KOPT-K1 (cell line): Measurements from ENCODE around the gene RARRES1.

Experiments
- H3K27ac ChIP-seq: fragments of 200-600 bp; sonication (generic); 2 replicates; pipeline ENCODE4 v1.5.1; 2016; ENCODE audit warnings: antibody characterized with exemption, mild to moderate bottlenecking, low read depth, low read length; ENCODE audit not compliant: poor library complexity, severe bottlenecking
- H3K36me3 ChIP-seq: fragments of 200-600 bp; sonication (generic); 2 replicates; pipeline ENCODE4 v1.5.1; 2017; ENCODE audit warnings: antibody characterized with exemption, mild to moderate bottlenecking, low read length, moderate library complexity; ENCODE audit not compliant: insufficient read depth
- H3K9me3 ChIP-seq: fragments of 200-600 bp; sonication (generic); 2 replicates; pipeline ENCODE4 v1.5.1; 2017; ENCODE audit warnings: antibody characterized with exemption, low read length, mild to moderate bottlenecking; ENCODE audit not compliant: insufficient read depth, poor library complexity, severe bottlenecking

Gene RARRES1

DNA sequence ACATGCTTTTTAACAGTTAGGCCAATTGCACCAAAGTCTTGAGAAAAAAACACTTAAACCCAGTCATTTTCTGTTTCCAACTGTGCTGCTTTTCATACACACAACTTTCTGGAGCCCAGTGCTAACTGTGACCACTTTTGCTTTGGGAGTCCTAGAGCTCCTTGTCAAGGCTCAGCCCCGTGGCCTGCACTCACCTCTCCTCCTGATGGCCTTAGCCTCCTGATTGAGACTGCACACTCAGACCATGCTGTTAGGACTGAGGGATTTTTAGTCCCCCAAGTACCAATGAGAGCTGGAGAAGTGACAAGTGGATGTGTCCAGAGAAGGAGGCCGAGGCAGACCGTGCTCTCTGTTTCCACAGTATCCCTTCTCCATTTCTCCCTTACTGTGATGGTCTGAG is 15.2 kb upstream of the RARRES1 start:
- 0 out of 2 replicates have a peak, but pooled peaks cover 6% of the 10 kb centered on the region for H3K36me3 ChIP-seq
- H3K27ac ChIP-seq, result no peak overlapping the region
- H3K9me3 ChIP-seq, result no peaks in the 10 kb centered on the region

DNA sequence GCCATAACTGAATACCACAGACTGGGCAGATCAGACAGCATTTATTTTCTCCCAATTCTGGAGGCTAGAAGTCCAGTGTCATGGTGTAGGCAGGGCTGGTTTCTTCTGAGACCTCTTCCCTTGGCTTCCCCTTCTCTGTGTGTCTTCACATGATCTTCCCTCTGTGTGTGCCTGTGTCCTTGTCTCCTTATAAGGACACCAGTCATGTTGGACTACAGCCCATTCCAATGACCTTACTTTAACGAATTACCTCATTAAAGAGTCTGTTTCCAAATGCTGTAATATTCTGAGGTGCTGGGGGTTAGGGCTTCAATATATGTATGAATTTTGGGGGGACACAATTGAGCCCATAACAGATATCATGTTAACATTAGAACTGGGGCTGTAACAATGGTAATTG is 13.3 kb upstream of the RARRES1 start:
- H3K9me3 ChIP-seq, result no peaks in the 10 kb centered on the region
- H3K27ac ChIP-seq, result no peak overlapping the region
- H3K36me3 ChIP-seq, result 0 out of 2 replicates have a peak, but pooled peaks cover 6% of the 10 kb centered on the region

DNA sequence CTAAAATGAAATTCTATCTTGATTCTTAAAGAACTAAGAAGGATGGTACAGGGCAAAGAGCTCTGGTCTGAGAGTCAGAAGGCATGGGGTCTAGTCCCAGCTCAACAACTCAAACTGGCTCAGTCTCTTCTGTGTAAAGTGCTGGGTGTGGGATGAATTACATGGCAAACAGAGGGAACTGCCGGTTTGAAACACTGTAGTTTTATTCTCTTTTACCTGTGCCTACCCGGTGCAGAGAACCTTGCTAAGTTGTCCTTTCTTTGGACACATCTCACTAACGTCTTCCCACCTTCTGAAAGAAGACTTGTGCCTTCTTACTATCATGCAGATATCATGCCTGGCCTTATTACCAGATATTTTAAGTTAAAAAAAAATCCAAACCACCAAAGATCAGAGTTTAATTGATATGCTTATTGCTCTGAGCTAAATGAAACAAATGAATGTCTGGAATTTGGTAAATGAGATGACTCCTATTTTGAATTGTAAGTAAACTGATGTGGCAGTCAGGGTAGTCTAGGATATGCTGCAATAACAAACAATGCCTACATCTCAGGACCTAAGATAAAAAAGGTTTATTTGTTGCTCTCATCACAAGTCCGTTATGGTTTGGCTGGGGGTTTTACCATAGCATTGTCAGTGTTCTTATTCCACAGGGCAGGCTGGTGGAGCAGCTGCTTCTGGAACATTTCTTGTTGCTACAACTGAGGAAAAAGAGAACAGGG is 12.5 kb upstream of the RARRES1 start:
- Histone ChIP-seq H3K27ac (no peak overlapping the region), H3K9me3 (no peaks in the 10 kb centered on the region), H3K36me3 (0 out of 2 replicates have a peak, but pooled peaks cover 6% of the 10 kb centered on the region)

DNA sequence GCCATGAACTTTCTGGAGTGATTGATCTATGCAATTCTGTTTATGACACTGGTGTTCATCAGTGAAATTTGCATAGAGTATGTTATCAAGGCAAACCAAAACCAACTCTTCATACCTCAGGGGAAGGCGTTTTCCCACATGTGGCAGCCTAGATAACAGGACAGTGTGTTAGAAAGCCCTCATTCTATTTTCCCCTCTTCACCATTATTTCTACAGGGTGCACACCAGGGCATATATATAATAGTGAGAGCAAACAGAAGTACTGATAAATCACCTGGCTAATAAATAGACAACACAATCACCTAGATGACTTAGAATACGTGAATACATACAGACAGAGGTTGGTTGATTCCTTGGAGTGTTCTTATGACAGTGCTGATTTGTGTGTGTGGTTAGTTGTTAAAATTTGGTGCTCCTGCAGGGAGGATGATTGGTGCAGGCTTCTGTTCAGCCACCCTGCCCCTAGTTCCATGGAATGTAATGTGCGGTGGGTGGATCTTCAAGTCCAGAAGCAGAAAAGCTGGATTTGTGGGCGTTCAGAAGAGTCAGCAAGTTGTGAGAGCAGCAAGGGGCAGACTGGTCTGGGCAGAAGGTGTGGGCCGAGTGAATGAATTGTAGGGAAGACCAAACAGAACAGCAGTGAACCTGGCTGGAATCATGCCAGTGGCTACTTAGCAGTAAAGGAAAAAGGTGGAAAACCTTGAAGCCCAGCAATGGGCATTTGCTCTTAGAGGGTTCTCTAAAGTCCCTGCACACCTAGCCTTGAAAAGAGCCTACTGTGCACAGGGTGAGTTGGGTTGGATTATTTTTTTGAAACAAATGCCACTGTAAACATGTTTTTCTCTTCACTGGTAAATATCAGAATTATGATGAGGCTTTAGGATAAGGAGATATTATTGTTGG is 11.7 kb upstream of the RARRES1 start:
- Histone ChIP-seq H3K27ac (no peak overlapping the region), H3K9me3 (no peaks in the 10 kb centered on the region), H3K36me3 (0 out of 2 replicates have a peak, but pooled peaks cover 6% of the 10 kb centered on the region)

DNA sequence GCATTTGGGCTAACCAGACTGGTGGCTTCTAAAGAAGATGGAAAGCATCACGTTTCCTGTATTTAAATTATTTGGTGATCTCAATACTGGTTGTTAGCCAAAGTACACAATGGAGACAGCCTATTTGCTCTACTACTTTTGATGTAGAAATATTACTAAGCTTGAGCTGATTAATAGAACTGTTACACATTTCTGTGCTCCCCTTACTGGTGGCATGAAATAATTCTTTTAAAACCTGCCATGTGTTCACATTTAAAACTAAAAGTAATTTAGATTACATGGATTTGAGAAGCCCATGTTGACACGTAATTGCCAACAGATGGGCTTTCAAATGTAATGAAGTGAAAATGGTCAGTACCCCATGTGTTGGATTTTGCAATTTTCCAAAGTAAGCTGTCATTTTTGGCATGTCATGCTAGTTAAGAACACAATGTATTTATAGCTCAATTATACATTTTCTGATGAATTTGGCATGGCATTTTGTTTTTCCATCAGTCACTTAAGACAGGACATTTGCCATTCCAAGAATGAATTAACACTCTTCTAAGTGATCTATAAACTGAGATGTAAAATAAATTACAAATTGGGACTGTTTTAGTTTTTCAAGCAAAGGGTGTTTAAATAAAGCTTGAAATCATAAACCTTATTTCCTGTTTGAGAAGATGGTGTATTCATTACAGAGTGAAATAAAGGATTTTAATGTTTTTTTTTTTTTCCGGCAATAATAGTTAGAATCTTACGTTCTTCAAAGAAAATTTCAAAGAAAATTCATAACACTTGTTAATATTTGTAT is 10.8 kb upstream of the RARRES1 start:
- H3K27ac ChIP-seq, result no peak overlapping the region

DNA sequence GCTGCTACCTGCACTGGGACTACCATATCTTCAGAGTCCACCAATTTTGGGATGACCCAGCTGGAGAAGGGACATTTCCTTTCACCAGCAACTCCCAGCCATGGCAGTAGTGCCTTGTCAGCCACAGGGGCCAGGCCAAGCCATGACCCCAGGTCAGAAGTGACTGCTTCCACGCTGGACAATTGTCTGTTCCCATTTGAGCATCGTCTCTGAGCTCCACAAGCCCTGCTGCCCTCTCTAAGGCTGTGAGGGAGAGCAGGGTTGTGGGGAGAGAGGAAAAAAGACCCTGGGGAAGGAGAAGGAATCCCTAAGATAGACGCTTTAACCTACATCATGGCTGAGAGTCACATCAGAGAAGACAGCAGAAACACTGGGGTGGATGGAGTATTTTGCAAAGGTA is 7.4 kb upstream of the RARRES1 start:
- H3K27ac ChIP-seq, result no peak overlapping the region
- peaks cover 6% of the 10 kb centered on the region for H3K9me3 ChIP-seq
- no peaks in the 10 kb centered on the region for H3K36me3 ChIP-seq

More for the DNA sequence above, 10.8 kb upstream of the RARRES1 start:
- Histone ChIP-seq H3K9me3 (no peaks in the 10 kb centered on the region), H3K36me3 (0 out of 2 replicates have a peak, but pooled peaks cover 6% of the 10 kb centered on the region)

DNA sequence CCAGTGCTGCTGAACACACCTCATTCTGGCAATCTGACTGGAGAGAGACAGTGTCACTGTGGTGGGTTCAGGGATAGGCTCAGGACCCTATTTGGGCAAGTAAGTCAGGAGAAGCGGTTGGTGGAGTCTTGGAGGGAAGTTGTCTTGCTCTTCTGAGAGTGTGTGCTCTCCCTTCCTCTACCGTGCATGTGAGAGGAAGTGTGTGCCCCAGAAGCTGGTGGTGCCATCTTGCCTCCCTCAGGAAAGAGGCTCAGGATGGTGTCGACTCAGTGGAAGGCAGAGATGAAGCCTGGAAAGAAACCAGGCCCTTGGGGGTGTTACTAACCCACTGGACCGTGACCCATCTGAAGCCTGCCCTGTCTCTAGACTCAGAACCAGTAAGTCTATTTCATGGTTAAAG is 6.8 kb upstream of the RARRES1 start:
- Histone ChIP-seq H3K9me3 (peaks cover 6% of the 10 kb centered on the region), H3K27ac (no peak overlapping the region), H3K36me3 (no peaks in the 10 kb centered on the region)

DNA sequence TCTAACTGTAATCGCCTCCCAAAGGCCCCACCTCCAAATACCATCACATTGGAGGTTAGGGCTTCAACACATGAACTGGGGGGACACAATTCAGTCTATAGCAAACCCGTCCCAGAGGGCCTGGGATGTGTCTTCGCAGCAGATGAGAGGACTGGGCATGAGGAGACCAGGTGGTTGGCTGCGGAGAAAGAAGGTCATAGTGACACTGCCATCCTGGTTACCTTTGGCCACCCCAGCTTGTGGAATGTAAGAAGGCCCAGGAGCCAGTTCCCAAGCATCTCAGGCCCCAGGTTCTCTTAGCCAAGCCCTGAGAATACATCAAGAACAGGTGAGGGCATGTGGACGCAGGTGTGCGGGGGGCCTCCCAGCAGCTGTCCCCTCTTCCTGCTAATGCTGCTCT is 6.4 kb upstream of the RARRES1 start:
- Histone ChIP-seq H3K27ac (no peak overlapping the region), H3K36me3 (no peaks in the 10 kb centered on the region), H3K9me3 (peaks cover 6% of the 10 kb centered on the region)

DNA sequence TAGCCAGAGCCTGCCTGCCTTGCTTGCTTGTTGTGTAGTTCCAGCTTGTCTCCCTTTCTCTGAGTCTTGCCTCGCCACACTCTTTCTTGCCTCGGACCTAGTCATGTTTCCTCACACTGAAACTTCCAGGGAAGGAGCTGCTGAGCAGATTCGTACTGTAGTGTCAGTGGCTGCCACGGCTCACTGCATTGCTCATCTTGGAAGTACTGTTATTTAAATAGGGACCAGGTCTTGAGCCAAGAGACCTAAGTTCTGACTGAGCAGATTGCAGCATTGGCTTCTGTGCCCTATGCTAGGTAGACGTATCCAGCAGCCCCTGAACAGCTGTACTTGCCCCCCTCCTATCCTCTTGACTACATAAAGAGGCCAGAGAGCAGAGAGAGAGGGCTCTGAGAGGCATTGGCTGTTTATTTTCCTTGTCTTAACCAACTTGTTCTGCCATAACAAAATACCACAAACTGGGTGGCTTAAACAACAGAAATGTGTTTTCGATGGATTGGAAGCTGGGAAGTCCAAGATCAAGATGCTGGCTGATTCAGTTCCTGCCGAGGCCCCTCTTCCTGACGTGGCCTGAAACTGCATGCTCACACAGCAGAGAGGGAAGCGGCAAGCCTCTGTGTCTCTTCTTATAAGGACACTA is 5.8 kb upstream of the RARRES1 start:
- H3K9me3 ChIP-seq, result peaks cover 6% of the 10 kb centered on the region
- H3K36me3 ChIP-seq, result no peaks in the 10 kb centered on the region
- H3K27ac ChIP-seq, result no peak overlapping the region

DNA sequence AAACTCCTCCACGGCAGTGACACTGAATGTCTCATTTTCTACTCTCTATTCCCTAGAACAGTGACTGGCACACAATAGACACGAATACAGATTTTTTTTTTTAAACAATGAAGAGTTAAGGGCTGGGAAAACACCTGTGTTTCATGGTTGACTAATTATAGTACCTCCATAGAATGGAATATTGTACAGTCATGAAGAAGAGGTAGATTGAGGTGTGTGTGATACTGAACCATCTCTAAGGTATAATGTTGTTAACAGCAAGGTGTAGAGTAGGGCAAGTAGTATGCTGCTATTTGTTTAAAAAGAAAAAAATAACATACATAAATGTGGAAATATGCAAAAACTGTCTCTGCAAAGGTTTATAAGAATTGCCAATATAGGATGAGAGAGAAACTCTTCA is 5.2 kb upstream of the RARRES1 start:
- Histone ChIP-seq H3K27ac (no peak overlapping the region), H3K9me3 (peaks cover 6% of the 10 kb centered on the region), H3K36me3 (no peaks in the 10 kb centered on the region)

DNA sequence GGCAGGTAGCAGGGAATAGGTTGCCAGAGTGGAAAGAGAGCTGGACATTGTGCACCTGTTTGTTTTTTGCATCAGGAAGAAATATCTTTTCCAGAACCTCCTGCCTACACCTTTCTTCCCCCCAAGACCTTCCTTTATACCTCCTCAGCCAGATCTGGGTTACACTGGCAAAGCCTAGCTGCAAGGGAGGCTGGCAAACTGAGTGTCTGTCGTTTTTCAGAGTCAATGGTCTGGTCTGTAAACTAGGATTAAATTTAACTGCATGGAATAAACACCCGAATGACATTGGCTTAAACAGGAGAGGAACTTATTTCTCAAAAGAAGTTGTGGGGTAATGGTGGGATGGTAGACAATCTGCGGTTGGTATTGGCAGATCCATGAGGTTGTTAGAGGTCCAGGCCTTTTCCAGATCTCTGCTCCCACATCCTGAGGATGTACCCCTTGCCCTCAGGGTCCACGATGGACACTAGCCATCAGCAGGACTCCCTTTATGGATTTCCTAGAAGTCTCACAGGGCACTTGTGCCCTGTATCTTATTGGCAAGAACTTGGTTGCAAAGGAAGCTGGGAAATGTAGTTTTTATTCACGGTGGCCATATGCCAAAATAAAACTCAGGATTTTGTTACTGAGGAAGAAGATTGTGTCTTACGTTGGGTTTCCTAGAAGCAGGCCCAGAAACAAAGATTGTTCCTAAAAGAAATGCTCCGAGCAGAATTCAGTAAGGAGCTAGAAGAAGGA is 3.2 kb upstream of the RARRES1 start:
- H3K9me3 ChIP-seq, result peaks cover 6% of the 10 kb centered on the region
- H3K27ac ChIP-seq, result no peak overlapping the region
- no peaks in the 10 kb centered on the region for H3K36me3 ChIP-seq

DNA sequence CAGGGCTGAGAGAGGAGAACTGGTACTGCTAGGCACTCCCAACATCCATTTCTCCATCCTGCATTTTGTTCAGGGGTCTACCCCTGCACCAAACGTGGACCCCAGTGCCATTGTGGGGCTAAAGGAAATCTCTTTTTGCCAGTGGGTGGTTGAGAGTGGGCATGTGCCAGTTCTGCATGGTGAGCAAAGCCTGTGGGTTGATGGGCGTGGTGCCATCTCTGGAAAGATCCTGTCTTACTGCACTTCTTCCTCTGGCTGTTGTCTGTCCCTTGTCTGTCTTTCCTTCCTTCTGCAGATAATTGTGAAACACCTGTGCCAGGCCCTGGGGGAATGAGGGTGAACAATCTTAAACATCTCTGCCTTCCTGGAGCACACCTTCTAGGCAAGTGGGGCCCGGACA is 1.4 kb upstream of the RARRES1 start:
- Histone ChIP-seq H3K36me3 (no peaks in the 10 kb centered on the region), H3K27ac (no peak overlapping the region), H3K9me3 (peaks cover 6% of the 10 kb centered on the region)

DNA sequence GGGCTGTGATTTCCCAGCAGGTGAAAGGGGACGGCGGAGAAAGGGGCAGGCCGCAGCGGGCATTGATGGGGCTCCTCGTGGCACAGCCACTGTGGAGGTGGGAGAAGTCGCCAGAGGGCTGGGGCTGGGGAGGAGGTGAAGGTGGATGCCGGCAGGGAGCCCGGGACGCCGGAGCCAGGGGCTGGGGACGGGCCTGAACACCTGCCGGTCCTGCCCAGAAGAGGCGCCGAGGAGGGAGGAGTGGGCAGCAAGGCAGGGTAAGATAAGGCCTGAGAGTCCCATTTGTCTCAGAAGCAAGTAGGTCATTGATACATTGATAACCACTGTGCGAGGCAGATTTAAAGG is 571 bp upstream of the RARRES1 start:
- no peak overlapping the region for H3K27ac ChIP-seq
- H3K9me3 ChIP-seq, result peaks cover 6% of the 10 kb centered on the region

DNA sequence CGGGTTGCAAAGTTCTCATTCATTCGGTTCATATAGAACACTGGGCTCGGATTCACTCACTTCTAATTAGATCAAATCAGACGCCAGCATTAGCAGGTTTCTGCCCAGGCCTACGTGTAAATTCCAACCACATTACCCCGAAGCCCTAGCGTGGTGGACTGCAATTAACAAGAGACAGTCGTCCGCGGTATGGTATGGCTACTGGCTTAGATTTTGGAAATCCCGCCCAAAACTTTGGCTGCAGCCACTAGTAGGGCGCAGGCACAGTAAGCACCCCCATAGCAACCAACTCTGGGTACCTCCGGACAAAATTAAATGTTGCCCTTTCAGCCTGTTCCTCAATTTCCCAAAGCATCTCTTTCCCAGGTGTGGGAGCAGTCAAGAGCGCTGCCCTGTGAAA is 771 bp downstream of the RARRES1 start:
- Histone ChIP-seq H3K9me3 (peaks cover 6% of the 10 kb centered on the region), H3K36me3 (no peaks in the 10 kb centered on the region), H3K27ac (no peak overlapping the region)

More for the DNA sequence above, 571 bp upstream of the RARRES1 start:
- H3K36me3 ChIP-seq, result no peaks in the 10 kb centered on the region
